GM19238 (cell line): ENCODE measurements around the gene RRAS.

Experiments
- DNase-seq: peaks from one replicate; pipeline ENCODE4 v3.0.0; 2011; ENCODE audit warnings: low spot score; ENCODE audit not compliant: insufficient read length

The RRAS gene

DNA sequence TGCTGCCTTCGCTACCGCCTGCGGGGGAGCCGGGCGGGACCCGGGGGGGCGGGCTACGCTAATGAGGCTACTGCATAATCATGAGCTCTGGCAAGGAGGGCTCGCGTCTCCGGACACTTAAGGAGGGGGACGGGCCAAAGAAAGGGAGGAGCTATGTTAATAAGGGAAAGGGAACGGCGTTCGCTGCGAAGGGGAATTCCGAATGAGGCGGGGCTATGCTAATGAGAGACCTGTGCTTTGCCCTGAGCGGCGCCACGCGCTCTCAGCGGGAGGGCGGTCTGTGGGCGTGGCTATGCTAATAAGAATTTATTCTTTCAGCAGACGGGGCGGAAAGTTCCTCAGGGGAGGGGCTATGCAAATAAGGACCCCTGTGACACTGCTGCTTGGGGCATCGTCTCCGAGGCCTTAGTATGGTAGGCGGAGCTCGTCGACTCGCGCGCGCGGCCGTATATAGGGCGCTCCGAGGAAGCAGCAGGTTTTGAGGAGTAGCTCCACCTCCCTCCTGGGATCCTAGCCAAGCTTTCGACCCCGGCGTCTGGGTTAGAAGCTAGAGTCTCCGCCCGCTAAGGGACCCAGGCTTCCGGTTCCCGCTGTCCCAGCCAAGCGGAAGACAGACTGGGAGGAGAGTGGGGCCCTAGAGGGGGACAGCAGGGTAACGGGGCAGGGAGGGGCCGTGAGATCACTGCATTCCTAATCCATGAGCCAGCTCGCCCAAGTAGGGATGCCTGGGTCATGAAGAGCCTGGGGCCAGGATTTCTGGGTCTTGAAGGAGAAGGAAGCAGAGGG is at the start of gene RRAS:
RRAS (minus strand) TSS at position 31 of the 786 bp plus-strand sequence. CDS start 45 bp downstream, outside the sequence.
- DNase-seq = peak; percentile 92

DNA sequence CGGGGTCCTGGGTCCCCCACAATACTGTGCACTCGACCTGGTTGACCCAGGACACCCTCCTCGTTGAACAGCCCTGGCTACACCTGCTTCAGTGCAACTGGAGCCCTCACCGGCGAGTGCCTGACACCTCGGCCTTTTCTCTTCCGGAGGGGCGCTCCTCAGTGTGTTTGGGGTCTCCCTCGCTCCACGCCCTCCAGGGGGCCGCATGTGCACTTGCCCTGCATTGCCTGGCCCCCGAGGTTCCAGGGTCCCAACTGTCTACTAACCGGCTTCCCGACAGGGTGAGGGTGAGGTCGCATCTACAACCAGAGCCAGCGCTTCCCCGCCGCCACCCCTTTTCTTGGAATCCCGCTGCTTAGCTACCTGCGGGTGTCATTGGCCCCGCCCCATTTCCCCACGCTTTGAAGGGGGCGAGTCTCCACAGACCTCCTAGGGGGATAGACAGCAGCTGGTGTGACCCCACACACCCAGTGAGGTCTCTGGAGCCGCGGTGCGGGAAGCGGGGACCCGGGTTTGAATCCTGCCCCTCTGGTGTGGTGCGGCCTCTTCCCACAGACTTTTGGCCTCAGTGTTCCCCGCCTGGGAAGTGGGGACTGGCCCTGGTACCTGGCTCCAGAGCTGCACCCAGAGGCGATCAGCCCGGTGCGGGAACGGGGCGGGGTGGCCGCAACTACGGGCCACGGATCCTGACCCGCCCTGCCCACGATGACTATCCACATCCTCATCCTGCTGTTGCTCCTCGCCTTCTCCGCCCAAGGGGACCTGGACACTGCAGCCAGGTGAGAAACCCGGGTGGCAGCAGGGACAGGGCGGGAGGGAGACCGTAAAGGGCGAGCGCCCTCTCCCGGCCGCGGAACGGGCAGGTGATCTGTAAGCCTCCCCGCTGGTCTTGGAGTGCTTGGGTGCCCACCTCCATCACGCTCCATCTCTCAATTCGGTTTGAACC is 49.5 kb upstream of the RRAS start, which contains the start of gene ADM5:
ADM5 (plus strand) TSS at position 462 of the 946 bp plus-strand sequence; CDS start at position 706, 244 bp downstream.
- DNase-seq = no peak

DNA sequence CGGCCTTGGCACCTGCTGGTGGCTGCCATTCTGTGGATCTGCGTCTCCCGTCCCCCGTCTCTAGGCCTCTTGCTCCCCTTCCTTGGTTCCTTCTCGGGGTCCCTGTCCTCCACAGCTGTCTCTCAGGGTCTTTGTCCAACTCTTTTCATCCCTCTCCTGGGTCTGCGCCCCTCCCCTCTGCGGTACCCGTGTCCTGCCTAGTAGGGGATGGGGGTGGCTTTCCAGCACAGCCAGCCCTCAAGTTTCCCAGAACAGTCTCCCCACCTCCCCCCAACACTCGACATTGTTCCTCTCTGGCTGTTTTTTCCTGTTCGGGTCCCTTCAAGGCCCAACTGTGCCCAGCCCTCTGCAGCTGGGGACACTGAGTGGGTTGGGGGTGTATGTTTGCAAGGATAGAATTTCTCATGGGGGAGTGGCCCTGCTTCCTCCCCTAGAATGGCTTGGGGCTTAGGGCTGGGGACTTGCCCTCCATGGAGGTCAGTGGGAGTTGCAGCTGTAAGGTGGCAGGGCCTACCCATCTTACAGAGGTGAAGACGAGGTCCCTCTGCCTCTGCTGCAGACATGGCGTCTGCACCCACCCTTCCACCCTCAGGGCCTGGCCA is 48.7 kb upstream of the RRAS start:
- DNase-seq = no peak

DNA sequence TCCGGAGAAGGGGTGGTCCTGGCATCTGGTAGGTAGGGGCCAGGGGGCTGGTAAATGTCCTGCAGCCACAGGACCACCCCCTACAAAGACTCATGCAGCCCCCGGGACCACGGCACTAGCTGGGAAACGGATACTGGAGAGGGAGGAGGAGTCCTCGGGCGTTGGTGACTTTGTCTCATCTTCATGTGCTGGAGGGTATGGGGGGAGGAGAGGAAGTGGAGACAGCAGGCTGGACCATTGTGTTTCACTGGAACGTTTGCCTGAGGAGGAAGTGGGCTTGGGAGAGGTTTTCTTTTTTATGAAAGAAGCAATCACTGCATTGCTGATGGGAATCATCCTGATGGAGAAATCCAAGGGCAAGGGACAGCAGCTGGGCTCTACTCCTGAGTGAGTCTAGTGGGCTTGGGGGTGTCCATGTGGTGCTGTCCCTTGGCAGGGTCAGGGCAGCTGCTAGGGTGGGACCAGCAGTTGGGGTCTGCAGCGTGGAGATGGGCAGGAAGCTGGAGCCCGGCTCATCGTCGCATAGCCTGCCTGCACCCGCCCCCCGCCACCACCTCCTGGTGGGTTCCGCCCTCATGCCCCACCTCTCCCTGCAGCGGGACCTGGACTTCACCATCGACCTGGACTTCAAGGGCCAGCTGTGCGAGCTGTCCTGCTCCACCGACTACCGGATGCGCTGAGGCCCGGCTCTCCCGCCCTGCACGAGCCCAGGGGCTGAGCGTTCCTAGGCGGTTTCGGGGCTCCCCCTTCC is 47.8 kb upstream of the RRAS start:
- no peak for DNase-seq

DNA sequence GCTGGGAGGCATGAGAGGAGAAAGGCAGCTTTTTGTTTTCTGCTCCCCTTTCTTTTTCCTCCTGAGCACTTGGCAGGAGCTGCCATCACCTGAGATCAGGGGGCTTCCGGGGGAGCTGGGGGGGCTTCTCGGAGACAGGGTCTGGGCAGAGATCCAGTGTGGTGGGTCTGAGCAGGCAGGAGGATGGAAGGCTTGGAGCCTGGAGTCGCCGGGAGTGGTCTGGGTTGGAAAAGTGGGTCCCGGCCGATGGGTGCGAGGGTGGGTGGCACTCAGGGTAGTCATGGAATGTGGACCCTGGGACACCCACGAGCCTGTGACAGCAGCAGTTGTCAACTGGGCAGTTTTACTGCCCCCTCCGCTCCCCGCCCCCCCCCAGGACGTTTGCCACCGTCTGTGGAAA is 47.2 kb upstream of the RRAS start:
- DNase-seq = no peak

DNA sequence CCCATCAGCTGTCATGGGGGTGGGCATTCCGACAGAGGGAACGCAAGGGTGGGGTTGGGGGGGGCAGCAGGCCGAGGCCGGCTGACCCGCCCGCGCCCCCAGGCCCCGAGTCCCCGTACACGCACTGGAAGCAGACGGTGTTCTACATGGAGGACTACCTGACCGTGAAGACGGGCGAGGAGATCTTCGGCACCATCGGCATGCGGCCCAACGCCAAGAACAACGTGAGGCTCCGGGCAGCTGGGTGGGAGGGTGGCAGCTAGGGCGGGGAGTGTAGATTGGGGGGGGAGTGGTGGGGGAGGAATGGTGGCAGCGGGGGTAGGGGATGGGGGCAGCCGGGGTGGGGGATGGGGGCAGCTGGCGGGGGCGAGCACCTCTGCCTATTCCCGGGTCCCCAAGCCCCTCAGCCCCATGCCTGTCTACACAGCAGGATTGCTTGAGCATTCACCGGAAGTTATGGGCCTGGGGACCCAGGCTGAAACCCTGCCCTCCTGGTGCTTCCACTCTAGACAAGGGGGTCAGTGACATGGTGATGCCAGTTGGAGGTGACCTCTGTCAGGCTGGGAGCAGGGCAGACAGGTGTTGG is 46.7 kb upstream of the RRAS start:
- DNase-seq = no peak

DNA sequence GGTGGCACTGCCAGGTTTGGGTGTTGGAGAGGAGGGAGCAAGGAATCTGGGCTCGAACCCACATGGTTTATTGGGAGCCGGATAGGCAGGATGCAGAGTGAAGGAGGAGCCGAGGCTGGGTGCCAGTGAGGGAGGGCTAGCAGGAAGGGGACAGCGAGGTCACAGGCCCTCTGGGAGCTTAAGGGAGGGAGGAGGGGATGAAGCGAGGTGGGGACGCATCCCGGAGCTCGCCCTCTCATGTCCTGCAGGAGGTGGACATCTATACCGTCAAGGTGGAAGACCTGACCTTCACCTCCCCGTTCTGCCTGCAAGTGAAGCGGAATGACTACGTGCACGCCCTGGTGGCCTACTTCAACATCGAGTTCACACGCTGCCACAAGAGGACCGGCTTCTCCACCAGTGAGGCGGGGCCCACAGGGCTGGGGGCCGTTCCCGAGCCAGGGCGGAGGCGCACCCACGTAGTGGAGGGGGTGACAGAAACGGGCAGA is 45.9 kb upstream of the RRAS start:
- DNase-seq = no peak

DNA sequence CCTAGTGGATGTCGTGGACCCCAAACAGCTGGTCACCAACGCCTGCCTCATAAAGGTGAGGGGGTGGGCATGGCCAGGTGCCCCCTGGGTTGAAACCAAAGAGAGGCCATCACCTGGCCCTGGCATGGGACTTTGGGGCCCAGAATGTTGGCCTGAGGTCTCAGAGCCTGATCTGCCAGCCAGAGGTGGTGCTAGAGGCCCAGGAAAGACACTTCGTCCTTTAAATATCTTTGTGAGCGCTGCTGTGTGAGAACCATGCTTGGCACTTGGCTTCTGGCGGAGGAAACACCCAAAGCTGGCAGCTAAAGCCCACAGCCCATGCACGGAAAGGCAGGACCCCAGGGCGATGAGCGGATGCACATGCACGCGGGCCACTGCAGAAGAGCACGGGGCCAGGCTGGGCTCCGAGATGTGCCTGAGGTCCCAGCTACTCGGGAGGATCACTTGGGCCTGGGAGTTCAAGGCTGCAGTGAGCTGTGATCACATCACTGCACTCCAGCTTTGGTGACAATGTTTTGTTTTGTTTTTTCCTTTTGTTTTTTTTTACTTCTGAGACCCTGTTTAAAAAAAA is 45.1 kb upstream of the RRAS start:
- DNase-seq = no peak

DNA sequence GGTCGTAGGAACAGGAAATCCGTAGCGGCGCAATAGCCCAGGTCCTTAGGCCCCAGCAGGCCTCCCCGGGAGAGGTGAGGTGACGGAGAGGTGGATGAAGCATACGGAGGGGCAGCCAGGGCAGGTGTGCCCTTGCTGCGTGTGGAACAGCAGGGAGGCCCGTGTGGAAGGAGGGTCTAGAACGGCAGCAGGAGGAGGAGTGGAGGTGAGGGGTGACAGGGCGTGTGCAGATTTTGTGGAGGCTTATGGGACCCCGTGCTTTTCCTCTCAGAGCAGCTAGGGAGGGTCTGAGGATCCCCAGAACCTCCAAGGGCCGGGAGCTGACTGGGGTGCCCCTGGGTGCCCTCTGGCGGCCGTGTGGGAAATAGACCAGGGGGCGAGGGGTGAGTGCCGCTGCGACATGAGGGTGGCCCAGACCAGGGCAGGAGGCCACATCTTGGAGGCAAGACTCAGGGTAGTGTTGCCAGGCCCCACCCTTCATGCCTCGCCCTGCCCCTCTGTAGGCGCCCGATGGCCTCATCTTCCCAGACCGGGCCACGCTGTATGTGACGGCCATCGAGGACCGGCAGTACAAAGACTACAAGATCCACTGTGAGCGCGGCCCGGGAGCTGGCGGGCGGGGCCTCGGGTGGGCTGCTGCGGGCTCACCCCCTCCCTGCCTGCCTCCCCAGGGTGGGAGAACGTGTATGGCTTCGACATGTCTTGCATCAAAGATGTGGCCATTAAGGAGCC is 44.5 kb upstream of the RRAS start:
- no peak for DNase-seq

DNA sequence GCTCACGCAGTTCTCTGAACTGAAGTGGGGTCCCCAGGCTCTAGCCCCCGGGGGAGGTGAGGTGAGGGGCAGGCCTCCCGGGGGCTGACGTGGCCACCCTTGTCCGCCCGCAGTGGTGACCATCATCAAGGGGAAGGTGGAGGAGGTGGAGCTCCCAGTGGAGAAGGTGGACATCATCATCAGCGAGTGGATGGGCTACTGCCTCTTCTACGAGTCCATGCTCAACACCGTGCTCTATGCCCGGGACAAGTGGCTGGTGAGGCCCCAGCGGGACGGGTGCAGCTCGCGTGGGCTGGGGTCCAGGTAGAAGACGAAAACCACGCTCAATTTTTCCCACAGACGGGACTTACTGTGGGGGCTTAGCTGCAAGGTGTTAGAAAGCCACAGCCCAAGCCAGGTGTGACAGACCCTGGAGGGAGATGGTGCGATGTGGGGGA is 43.9 kb upstream of the RRAS start:
- no peak for DNase-seq

DNA sequence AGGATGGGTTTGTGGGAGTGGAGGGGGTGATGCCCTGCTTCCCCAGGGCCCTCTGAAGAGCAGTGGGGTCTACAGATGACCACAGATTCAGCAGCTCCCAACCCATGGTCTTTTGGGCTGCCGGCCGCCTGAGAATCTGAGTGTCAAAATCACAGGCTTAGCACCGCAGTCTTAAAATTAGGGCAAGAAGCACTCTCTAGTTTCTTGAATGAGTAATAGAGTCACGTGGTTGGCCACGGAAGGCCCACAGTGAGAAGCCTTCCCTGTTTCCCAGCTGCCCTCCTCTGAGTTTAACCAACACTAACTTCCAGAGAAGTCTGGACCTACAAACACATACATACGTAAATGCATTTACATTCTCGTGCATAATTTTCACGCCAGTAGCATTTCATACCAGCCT is 42.3 kb upstream of the RRAS start:
- DNase-seq = no peak

DNA sequence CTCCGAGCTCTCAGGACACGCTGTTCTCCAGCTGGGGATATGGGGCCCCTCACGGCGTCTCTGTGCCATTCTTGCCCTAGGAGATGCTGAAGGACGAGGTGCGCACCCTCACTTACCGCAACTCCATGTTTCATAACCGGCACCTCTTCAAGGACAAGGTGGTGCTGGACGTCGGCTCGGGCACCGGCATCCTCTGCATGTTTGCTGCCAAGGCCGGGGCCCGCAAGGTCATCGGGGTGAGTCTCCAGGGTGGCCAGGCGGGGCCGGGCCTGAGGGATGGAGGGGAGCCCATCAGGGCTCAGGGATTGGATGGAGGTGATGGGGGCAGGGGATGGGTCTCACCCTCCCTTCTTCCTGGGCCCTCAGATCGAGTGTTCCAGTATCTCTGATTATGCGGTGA is 41.9 kb upstream of the RRAS start:
- DNase-seq = no peak

DNA sequence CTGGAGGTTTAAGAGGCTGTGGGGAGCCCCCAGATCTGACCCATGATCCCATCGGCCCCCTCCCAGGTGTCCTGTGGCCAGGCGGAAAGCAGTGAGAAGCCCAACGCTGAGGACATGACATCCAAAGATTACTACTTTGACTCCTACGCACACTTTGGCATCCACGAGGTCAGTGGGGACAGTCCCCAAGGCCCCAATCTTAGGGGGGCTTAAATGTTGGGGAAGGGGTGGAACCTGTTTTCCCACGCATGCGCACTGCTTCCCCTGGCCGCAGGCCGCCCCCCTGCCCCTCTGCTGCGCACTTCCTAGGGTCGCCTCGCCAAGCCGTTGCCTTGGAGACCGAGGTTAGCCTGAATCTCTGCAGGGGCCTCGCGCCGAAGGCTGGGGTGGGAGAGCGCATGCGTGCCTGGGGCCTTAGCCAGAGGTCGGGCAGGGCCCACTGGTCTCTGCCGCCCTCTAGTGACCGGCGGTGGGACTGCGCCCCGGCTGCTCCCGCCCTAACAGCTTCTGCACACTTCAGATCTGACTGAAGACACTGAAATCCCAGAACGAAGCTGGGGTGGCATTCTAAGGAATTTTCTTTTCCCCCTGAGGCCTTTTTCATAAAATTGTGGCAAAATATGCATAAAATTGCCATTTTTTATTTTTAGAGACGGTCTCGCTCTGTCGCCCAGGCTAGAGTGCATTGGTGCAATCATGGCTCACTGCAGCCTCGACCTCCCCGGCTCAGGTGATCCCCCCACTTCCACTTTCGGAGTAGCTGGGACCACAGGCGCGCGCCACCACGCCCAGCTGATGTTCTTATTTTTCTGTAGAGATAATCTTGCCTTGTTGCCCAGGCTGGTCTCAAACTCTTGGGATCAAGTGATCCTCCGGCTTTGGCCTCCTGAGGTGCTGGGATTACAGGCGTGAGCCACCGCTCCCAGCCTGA is 40.7 kb upstream of the RRAS start:
- peak; percentile 95 for DNase-seq

DNA sequence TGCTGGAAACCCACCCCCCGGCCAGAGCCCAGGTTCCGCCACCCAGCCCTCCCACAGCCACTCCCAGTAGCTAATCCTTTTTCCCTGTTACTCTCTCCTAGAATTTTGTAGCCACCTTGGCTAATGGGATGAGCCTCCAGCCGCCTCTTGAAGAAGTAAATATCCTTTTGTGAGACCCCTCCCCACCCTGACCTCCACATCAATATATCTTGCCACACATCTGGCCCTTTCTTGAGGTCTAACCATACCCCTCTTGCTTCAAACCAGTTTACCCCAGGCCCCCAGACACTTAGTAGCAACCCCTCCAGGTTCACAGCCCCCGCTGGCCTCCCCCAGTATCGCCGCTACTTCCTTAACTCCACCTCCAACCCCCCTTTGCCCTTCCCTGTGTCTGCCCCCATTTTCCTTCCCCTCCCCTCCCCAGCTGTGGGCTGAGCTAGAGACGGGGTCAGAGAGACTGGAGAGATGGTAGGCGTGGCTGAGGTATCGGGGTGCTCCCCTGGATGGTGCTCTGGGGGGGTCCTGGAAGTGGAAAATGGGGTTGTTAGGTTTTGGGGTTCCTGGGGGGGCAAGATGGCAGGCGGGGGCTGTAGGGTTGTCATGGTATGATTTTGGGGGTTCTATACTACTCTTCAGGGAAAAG is 39.9 kb upstream of the RRAS start:
- no peak for DNase-seq

DNA sequence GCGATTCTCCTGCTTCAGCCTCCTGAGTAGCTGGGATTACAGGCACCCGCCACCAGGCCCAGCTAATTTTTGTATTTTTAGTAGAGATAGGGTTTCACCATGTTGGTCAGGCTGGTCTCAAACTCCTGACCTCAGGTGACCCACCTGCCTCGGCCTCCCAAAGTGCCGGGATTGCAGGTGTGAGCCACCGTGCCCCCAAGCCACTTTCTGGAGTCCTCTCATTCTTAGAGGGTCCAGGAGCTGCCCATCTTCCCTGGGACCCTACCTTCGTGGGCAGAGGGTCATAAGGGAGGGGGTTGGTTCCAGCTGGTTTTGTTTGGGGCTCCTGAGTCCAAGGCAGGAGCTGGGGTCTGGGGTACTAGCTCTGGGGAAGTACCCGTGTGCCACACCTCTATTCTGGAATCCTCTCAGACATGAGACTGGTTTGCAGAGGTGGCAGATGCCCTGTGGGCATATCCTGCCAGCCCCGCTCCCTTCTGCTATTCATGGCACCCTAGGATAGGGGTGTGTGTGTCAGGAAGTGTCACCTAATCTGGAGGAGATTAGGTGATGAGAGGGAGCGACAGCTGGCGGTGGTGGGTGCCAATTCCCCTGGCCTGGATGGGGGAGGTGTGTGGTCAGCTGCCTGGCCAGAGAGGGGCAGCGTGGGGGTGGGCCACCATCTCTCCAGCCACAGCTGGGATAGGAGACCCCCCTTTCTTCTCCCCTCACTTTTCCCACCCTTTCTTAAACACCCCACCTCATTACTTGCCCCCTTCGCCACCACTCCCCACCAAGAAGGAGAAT is 39.2 kb upstream of the RRAS start:
- DNase-seq = no peak

DNA sequence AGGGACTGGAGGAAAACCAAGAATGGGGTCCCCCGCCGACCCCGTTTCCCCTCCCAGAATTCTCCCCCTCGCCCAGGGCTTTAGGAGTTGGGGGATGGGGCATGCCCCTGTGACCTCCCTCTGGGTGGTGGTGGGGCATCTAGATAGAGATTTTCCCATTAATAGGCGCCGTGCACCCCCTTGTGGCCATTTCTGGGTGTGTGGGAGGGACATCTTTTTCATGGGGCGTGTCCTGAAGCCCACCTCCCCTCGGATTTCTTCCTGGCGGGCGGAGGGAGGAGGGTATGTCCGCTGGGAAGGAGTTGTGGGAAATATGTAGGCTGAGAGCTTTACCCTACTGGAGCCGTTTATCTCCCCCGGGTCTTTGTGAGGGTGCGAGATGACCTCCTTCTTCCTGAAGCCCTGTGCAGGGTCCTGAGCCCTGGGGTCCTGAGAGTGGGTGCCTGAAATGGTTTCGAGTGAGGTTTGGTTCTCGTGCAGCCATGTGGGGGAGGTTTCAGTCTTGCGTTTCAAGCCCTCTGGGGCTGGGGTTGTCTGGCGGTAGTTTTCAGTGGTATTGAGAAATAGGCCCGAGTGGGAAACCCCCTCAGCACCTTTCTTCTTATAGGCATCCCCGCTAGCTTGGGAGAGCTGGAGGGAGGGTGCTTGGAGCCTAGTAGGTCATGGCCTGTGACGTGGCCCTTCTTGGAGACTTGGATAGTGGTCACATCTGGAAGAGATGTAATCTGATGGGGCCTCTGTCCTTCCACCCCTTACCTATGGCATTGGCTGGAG is 38.1 kb upstream of the RRAS start:
- peak; percentile 71 for DNase-seq
